Lung (tissue), 12 donors: ENCODE results near the gene ITGAV. TPM values are rescaled to one million over a fixed set of nuclear protein-coding genes. Genes with fewer than 3 reads are reported as not detected.

ENCODE experiments used
- ATAC-seq: fragments of 200-7000 bp; cut with Tn5 transposase; one replicate; pipeline ENCODE4 v1.9.1; 2020; ENCODE audit warnings: moderate number of reproducible peaks; ENCODE audit not compliant: insufficient read depth, low FRiP score
- DNase-seq, 3 donors: peaks; one replicate each; pipeline ENCODE4 v3.0.0-alpha.2; 2013 to 2017
- H3K27ac ChIP-seq, 2 donors: one replicate each; pipeline ENCODE4 v1.5.1; 2013; ENCODE audit warnings: mild to moderate bottlenecking in 2 of 2, moderate library complexity in 2 of 2, control low read depth in 1 of 2, inconsistent platforms in 1 of 2, low read depth in 1 of 2, low read length in 1 of 2
- H3K27me3 ChIP-seq, 3 donors: one replicate each; pipeline ENCODE4 v1.5.1; 2013; ENCODE audit warnings: low read length in 2 of 3; ENCODE audit not compliant: control insufficient read depth in 3 of 3, insufficient read depth in 3 of 3
- H3K36me3 ChIP-seq, 4 donors: one replicate each; pipeline ENCODE4 v1.5.1; 2013; ENCODE audit warnings: low read length in 4 of 4, mild to moderate bottlenecking in 1 of 4, moderate library complexity in 1 of 4; ENCODE audit not compliant: control insufficient read depth in 4 of 4, insufficient read depth in 4 of 4
- H3K4me1 ChIP-seq, 5 donors: one replicate each; pipeline ENCODE4 v1.5.1; 2013; ENCODE audit warnings: low read length in 5 of 5, mild to moderate bottlenecking in 2 of 5, moderate library complexity in 1 of 5; ENCODE audit not compliant: control insufficient read depth in 5 of 5, insufficient read depth in 5 of 5
- H3K4me3 ChIP-seq: one replicate; pipeline ENCODE4 v1.5.1; 2013; ENCODE audit warnings: mild to moderate bottlenecking, control low read depth, moderate library complexity
- H3K9ac ChIP-seq, 2 donors: one replicate each; pipeline ENCODE4 v1.5.1; 2013; ENCODE audit warnings: low read length in 2 of 2, control low read depth in 1 of 2; ENCODE audit not compliant: insufficient read depth in 1 of 2
- H3K9me3 ChIP-seq, 4 donors: one replicate each; pipeline ENCODE4 v1.5.1; 2013; ENCODE audit warnings: low read length in 3 of 4, mild to moderate bottlenecking in 1 of 4, moderate library complexity in 1 of 4; ENCODE audit not compliant: control insufficient read depth in 4 of 4, insufficient read depth in 3 of 4
- CTCF ChIP-seq: IDR thresholded peaks from 2 replicates; pipeline ENCODE4 v1.5.1; 2012; ENCODE audit warnings: mild to moderate bottlenecking; ENCODE audit errors: control extremely low read depth, extremely low read depth
- WGBS, 2 donors: extraction: QIAGEN DNeasy Blood & Tissue Kit; methylation state at CpG; one replicate each; pipeline ENCODE4 v1.1.7; 2013; 5-methylcytosine and 5-hydroxymethylcytosine counted together
- polyA plus RNA-seq, 2 donors: library from polyadenylated mRNA; stranded (reverse); fragments of 200-250 nt; gene quantifications; one replicate each; pipeline ENCODE4 v1.2.1, GENCODE V29; 2013
- total RNA-seq, 2 donors: library from RNA; depleted of rRNA in 1 of 2; stranded (reverse); fragments of >200 nt in 1 of 2; gene quantifications; one replicate each; pipeline ENCODE4 v1.2.1, GENCODE V29; 2014 to 2021
- donor health status: control.
- donor health status: control.
- donor health status: Bipolar disorder and iron deficiency.
- donor health status: healthy.
- donor health status: DM: yes; HTN: yes; CAD: no.

Gene ITGAV
- total and polyA plus RNA-seq, 4 donors: 10.1 to 91.8 (median 43.8) TPM

GRCh38 chr2:186702006-186702405 is 112.2 kb downstream of the ITGAV start:
- no peaks in the 10 kb centered on the region for H3K36me3 ChIP-seq
- TF ChIP-seq CTCF: no peak
- no peak overlapping the region for H3K27ac ChIP-seq
- no peaks in the 10 kb centered on the region for H3K4me1 ChIP-seq
- H3K9ac ChIP-seq: no peak overlapping the region
- no peaks in the 10 kb centered on the region for H3K9me3 ChIP-seq
- H3K4me3 ChIP-seq: no peak overlapping the region
- H3K27me3 ChIP-seq: no peaks in the 10 kb centered on the region
- ATAC-seq (no peak), DNase-seq (no peak)
- 94 to 96% methylated on average over 2 of the region's 2 CpGs for WGBS, 2 donors

GRCh38 chr2:186702501-186702900 is 112.6 kb downstream of the ITGAV start:
- Histone ChIP-seq H3K4me1 (no peaks in the 10 kb centered on the region), H3K9me3 (no peaks in the 10 kb centered on the region), H3K4me3 (no peak overlapping the region), H3K36me3 (no peaks in the 10 kb centered on the region), H3K27me3 (no peaks in the 10 kb centered on the region), H3K27ac (no peak overlapping the region), H3K9ac (no peak overlapping the region)
- no peak for DNase-seq
- ATAC-seq: no peak
- TF ChIP-seq CTCF: no peak
- WGBS, 2 donors: 70 to 97% methylated on average over 2 of the region's 2 CpGs

GRCh38 chr2:186704897-186705296 is 115.0 kb downstream of the ITGAV start:
- H3K36me3 ChIP-seq: no peaks in the 10 kb centered on the region
- 76 to 92% methylated on average over 3 of the region's 3 CpGs for WGBS, 2 donors
- no peaks in the 10 kb centered on the region for H3K9me3 ChIP-seq
- no peak overlapping the region for H3K4me3 ChIP-seq
- ATAC-seq (no peak), DNase-seq (no peak)
- no peak overlapping the region for H3K27ac ChIP-seq
- H3K9ac ChIP-seq: no peak overlapping the region
- H3K4me1 ChIP-seq: no peaks in the 10 kb centered on the region
- no peak for TF ChIP-seq CTCF
- H3K27me3 ChIP-seq: no peaks in the 10 kb centered on the region
